Fibroblast of lung (primary cell): ENCODE measurements around the gene NEXN.

ENCODE experiments used
- EZH2 ChIP-seq: IDR thresholded peaks from 2 replicates; pipeline ENCODE4 v1.5.1; 2012; ENCODE audit warnings: low read length, control low read depth, mild to moderate bottlenecking; ENCODE audit errors: missing control alignments
- TF ChIP-seq, protein P1 (sequence below), 2 donors: IDR thresholded peaks in 1 of 2; conservative IDR thresholded peaks in 1 of 2; 1 replicate in 1 of 2; 2 replicates in 1 of 2; pipeline ENCODE4 v1.5.1; 2011 to 2012; ENCODE audit warnings: low read length in 2 of 2, control low read depth in 1 of 2, inconsistent platforms in 1 of 2, low read depth in 1 of 2, mild to moderate bottlenecking in 1 of 2

DNA sequence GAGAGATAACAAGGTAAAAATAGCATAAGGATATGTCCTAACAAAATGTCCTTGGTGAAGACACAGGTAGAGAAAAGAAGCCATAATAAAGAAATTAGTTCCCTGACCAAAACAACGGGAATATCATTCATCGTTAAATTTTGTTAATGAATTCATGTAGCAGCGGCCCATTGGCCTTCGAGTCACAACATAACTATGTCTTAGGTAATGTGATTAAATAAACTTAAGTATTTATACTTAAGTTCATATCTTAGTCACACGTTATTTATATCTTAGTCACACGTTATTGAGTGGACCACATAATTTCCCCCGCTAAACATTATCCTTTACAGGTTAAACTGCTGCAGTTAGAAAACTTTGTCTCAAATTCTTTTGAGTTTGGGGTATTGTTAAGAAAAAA is 1.2 kb downstream of the NEXN start:
- no peak for TF ChIP-seq EZH2
- TF ChIP-seq, protein P1, sequence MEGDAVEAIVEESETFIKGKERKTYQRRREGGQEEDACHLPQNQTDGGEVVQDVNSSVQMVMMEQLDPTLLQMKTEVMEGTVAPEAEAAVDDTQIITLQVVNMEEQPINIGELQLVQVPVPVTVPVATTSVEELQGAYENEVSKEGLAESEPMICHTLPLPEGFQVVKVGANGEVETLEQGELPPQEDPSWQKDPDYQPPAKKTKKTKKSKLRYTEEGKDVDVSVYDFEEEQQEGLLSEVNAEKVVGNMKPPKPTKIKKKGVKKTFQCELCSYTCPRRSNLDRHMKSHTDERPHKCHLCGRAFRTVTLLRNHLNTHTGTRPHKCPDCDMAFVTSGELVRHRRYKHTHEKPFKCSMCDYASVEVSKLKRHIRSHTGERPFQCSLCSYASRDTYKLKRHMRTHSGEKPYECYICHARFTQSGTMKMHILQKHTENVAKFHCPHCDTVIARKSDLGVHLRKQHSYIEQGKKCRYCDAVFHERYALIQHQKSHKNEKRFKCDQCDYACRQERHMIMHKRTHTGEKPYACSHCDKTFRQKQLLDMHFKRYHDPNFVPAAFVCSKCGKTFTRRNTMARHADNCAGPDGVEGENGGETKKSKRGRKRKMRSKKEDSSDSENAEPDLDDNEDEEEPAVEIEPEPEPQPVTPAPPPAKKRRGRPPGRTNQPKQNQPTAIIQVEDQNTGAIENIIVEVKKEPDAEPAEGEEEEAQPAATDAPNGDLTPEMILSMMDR (conservative IDR thresholded peaks at IDR 0.05 in 1 of 2, IDR thresholded peaks at IDR 0.05 in 1 of 2; ENCODE audit: low read depth in 1 of 2, low read length in 2 of 2) = no peak
